Activated T-cell treated with anti-CD3 and anti-CD28 coated beads, Interleukin-2, amount 50 U/mL, for 1 hour (primary cell): ENCODE results near the gene KRT28.

Experiments used
- DNase-seq: peaks from one replicate; pipeline ENCODE4 v3.0.0-alpha.2; 2020

Gene KRT28

DNA sequence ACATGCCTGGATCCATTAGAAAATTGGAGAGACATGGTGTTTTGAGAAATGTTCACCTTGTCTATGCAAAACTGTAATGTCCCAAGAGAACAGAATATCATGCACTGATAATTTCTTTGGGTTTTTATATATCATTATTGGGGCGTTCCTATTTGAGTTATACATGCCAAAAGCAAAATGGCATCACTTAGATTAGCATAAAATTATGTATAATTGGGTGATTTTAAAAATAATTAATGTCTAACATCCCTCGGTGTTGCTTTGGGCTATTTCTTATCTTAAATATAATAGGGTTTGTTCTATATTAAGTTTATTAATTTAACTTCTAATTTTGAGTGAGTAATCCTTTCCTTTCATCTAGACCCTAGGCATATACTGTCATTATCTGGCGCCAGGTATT, at the start of gene KRT28:
KRT28 (minus strand) TSS at position 101 of the 400 bp plus-strand sequence; CDS start at position 35, 66 bp downstream.
- no peak for DNase-seq

DNA sequence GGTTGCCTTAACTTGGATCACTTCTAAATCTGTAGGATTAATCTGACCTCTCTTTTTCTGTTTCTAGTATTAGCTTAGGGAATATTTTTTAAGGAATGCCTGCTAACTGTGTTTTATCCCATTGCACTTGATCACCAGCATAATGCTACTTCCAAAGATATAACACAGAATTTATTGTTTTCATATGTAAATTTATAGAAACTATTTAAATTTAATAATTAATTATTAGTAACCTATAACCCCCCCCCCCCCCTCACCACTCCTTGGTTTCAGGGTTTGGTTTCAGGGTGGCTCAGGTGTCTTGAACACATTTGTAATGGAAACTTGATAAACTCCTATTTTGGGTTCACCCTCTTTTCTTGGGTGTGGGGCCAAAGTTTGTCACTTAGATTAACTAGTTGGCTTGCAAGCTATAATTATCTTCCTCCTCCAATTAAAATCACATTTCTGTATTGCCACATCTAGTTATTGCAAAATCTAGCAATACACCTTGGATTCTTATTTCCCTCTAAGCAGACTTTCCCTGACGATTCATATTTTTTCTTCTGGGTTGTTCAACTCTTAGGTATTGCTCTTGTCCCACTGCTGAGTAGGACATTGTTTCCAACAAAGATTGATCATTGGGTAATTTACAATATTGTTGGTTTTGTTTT, 49.0 kb upstream of the KRT28 start:
- no peak for DNase-seq

DNA sequence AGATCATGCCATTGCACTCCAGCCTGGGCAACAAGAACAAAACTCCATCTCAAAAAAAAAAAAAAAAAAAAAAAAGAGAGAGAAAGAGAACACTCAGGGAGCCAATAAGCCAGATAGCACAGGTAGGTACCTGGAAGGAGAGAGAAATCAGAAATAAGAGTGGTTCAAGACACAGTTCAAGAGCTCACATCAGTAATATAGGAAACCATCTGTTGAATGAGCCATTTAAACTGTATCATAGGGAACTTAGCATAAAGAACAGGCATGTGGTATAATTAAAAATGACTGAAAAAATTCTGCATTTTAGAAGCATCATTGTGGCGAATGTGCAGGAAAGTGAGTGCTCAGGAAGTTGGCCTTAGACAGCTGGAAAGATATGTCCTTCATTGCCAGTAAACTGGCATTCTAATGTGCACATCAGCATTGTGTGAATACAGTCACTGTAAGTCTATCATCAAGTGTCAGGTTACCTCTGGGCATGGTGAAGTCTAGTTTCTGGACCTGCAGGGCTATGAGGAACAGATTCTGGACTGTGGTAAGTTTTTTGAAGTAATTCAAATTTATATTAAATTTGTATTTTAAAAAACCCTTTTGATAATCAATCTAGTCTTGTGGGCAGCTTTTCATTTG, 46.9 kb upstream of the KRT28 start:
- DNase-seq, result no peak

- DNase-seq, result no peak
Measured at GRCh38 chr17:40844671-40845107, 44.9 kb upstream of the KRT28 start.

DNA sequence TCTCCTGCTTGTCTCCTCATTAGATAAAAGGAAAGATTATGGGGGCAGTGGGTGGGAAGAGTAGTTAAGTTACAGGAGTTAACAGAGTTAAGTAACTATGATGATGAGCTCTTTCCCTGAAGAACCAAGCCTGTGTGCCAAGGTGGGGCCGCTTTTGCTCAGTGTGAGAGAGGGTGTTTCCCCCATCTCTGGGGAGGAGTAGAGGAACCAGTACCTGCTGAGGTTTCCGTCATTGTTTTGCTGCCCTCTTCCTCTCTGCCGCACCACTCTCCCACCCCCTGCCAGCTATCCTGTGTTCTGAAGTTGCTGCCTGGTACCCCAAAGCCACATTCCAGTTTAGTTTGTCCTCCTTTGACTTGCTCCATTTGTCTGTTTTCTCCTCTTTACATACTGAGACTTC, 43.5 kb upstream of the KRT28 start:
- no peak for DNase-seq

DNA sequence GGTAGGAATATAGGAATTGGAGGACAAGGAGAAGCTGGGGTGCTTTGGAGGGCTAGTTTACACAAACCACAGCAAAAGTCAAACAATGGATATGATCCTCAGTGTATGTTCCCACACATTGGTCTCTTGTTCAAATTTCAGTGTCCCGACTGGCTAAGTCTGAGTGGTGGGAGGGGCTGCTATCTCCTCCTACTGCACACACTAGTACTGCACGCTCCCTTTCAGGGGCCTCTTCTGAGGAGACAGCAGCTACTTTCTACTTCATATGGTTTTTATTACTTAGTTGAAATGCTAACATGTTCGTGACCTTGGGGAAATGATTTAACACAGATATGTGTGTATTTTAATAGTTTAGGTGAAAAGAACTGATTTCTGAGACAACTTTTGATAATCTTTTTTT, 41.5 kb upstream of the KRT28 start:
- DNase-seq, result no peak

DNA sequence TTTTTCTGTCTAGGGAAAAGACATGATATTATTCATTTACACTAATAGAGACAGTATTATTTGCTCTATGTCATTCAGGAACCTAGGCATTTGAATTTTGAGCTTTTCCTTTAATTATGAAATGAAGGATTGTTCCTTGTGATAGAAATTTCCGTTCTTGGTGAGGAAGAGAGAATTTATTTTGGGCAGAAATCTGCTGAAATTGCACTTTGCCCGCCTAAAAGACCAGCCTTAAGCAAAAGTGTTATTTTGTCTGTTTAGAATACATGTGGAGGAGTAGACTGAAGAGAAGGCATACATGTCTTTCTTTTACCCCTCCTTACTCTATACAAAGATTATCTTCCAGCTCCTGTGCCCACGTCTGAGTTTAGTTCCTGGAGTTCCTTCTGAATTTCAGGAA, 39.4 kb upstream of the KRT28 start:
- DNase-seq, result no peak

- no peak for DNase-seq
Measured at GRCh38 chr17:40836020-40836419, 36.3 kb upstream of the KRT28 start.

DNA sequence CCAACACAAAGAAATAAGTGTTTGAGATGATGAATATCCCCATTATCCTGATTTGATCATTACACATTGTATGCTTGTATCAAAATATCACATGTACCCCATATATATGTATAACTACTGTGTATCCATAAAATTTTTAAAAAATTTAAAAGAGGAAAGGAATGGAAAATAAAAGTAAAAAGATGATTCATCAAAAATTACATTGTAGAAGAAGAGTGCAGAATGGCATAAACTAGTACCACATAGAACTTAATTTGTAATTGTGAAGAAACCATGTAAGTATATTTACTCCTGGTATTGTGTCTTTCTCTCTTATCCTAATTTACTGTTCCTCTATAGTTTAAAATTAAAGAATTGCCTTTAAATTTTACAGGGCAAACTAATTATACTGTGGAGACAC, 34.1 kb upstream of the KRT28 start:
- DNase-seq, result no peak

GRCh38 chr17:40832840-40833239, 33.1 kb upstream of the KRT28 start:
- DNase-seq, result no peak

DNA sequence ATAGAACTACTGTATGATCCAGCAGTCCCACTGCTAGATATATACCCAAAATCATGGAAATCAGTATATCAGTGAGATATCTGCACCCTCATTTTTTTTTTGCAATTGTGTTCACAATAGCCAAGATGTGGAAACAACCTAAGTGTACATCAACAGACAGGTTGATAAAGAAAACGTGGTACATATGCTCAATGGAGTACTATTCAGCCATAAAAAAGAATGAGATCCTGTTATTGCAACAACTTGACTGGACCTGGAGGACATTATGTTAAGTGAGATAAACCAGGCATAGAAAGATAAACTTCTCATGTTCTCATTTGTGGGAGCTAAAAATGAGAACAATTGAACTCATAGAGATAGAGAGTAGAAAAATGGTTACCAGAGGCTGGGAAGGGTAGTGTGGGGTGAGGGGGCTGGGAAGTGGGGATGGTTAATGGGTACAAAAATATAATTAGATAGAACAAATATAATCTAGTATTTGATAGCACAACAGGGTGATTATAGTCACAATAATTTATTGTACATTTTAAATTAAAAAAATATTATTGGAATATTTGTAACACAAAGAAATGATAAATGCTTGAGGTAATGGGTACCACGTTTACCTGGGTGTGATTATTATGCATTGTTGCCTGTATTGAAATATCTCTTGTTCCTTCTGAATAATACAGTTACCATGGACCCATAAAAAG, 30.5 kb upstream of the KRT28 start:
- DNase-seq, result no peak

GRCh38 chr17:40828454-40829044, 28.8 kb upstream of the KRT28 start:
- no peak for DNase-seq

DNA sequence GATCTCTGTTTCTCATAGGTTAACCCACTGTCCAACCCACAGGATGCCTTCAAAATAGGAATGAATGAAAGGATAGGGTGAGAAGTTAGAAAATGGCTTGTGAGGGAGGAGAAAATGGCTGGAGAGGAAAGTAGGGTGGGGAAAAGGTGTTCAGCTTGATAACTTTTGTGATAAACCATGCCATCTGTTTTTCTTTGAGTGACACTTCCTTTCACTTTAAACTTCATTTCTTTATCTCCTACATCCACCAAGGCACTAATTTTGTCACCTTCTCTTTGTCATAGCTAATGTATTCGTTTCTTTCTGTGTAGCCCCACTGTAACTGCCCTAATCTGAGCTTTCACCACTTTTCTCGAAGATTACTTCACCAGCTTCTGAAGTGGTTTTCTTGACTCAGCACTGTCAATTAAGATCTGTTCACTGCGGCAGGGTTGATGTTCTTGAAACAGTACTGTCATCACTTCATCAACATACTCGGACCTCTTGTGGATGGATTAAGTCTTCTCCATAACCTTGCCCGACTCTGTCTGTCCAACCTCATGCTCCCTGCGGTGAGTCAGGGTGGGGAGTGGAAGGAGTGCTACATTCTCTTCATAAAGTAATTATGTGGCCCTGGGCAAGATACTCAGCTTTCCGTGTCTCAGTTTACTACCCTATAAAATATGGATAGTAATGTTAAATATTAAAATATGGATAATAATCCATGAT, 28.1 kb upstream of the KRT28 start:
- no peak for DNase-seq

- no peak for DNase-seq
Measured at GRCh38 chr17:40825599-40825998, 25.8 kb upstream of the KRT28 start.

DNA sequence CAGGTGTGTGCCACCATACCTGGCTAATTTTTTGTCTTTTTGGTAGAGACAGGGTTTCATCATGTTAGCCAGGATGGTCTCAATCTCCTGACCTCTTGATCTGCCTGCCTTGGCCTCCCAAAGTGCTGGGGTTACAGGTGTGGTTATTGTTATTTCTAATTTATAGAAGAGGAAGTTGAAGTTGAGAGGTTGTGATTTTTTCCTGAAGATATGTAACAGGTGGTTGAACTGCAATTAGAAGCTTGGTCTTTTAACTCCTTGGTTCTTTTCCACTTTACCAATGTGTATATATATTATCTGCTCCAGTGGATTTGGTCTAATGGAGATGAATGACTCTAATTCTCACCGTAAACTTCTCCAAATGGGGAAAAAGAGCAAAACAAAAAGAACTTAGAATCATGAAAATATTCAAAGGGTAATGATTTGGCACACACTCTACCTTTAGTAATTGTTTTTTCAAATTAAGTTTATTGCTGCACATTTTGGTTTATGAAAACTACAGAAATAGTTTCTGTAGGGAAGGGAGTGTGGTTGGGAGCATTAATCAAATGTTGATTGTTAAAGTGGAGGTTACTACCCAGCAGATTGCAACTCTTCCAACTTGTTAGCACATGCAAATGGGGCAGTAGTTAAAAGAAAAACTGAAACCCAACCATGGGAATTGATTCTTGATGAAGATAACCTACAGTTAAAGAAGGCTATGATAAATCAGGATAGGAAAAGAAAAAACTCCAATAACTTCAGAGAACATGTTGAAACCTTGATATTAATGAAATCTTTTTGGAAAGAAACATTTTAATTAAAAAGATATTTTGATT, 24.5 kb upstream of the KRT28 start:
- DNase-seq, result no peak

GRCh38 chr17:40822132-40822812, 22.5 kb upstream of the KRT28 start, which contains the start of gene KRT10:
TSS of gene KRT10 (minus strand) at chr17:40822614. CDS start at chr17:40822585, 29 bp downstream.
- DNase-seq, result no peak

DNA sequence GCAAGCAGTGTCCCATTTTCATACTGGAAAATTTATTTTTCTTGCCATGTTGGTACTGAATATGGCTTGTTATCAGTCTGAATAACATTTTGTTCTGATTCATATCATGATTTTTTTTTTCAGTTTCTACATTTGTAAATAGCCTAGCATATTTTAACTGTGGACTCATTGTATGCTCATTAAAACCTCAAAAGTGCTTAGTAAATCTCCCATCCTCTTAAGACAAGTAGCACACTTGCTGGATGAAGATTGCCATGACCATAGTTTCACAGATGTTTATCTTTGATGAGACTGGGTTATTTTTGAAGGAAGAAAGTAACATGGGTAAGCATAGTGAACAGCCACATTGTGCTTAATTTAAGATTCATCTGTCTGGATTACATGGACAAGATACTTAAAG, 21.8 kb upstream of the KRT28 start:
- no peak for DNase-seq

DNA sequence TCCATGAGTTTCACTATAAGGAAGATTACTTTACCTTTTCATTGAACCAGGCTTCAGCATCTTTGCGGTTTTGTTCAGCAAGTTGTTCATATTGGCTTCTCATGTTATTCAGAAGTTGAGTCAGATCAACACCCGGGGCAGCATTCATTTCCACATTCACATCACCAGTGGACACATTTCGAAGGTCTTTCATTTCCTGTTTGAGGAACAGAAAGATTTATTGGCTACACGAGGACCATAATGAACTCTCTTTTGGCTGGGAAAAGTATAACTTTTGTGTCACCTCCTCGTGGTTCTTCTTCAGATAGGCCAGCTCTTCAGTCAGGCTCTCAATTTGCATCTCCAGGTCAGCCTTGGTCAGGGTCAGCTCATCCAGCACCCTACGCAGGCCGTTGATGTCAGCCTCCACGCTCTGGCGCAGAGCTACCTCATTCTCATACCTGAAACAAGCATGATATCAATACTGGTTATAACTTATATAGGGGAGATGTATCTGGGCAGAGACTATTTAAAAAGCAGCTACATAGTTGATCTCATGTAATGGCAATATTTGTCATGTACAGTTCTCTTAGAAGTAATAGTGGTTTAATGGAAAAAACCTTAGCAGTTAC, 20.6 kb upstream of the KRT28 start:
- DNase-seq, result no peak

GRCh38 chr17:40819528-40820125, 19.9 kb upstream of the KRT28 start:
- no peak for DNase-seq

DNA sequence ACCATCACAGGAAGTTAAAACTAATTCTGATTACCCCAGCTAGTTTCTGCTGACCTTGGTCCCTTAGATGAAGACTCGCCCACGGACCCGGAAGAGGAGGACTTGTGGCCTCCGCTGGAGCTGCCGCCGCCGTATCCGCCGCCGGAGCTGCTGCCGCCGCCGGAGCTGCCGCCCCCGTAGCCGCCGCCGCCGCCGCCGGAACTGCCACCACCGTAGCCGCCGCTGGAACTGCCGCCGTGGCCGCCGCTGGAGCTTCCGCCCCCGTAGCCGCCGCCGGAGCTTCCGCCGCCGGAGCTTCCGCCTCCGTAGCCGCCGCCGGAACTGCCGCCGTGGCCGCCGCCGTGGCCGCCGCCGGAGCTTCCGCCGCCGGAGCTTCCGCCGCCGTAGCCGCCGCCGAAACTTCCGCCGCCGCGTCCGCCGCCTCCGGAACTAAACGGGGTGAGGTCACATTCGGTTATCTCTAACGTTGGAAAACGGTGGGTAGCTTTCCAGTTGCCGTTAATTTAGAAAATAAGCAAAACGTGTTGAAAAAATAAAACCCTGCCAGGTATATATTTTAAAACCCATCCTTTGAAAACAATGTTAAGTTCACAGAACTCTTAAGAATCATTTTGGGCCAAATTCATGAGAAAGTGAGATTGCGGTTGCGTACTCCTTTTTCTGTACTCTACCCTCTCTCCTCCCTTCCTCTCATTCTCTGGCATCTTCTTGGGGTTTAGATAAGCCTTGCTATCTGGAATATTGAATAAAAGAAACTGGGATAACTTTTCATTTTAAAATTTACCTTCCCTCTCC, 19.2 kb upstream of the KRT28 start:
- peak; percentile 89 for DNase-seq
